H1 (cell line): ENCODE results near the gene NPY1R. TPM values are rescaled to one million over a fixed set of nuclear protein-coding genes. Genes with fewer than 3 reads are reported as not detected.

ENCODE experiments used
- CTCF ChIA-PET: fragments of 300-600 bp; sonication (Branson Sonifier 250); formaldehyde crosslinking; loops from one replicate; lab custom pipeline; 2021; ENCODE audit not compliant: partially characterized antibody; lab: Charles Lee
- POLR2A ChIA-PET: fragments of 300-600 bp; sonication (Branson Sonifier 250); formaldehyde crosslinking; loops from one replicate; lab custom pipeline; 2021; ENCODE audit warnings: inconsistent platforms; ENCODE audit not compliant: partially characterized antibody; lab: Charles Lee
- DNase-seq, 2 experiments: peaks; one replicate each; pipeline versions ENCODE4 v3.0.0 to v3.0.0-alpha.2; 2010 to 2022; ENCODE audit warnings: low spot score in 2 of 2, low read depth in 1 of 2, mixed read lengths in 1 of 2
- FAIRE-seq: peaks from 2 replicates; lab custom pipeline; 2011; peaks lifted over from hg19 to GRCh38; lab: Jason Lieb, UNC
- H2AFZ ChIP-seq: 2 replicates; pipeline ENCODE4 v1.8.1; 2012; ENCODE audit warnings: low read length, inconsistent platforms
- H2AK5ac ChIP-seq: 2 replicates; pipeline ENCODE4 v1.6.1; 2013; ENCODE audit warnings: low read depth, low read length
- H2BK120ac ChIP-seq: replicated peaks from 2 replicates; pipeline ENCODE3; 2013; ENCODE audit warnings: low read depth, low read length, inconsistent platforms
- H2BK12ac ChIP-seq: 2 replicates; pipeline ENCODE4 v1.6.1; 2013; ENCODE audit warnings: low read depth, low read length
- H2BK15ac ChIP-seq: 2 replicates; pipeline ENCODE4 v1.6.1; 2013; ENCODE audit warnings: low read length
- H2BK20ac ChIP-seq: 2 replicates; pipeline ENCODE4 v1.6.1; 2013; ENCODE audit warnings: low read length
- H2BK5ac ChIP-seq: 2 replicates; pipeline ENCODE4 v1.6.1; 2013; ENCODE audit warnings: low read depth, low read length
- H3K14ac ChIP-seq: 2 replicates; pipeline ENCODE4 v1.6.1; 2013; ENCODE audit warnings: inconsistent platforms; ENCODE audit not compliant: insufficient read length
- H3K18ac ChIP-seq: 2 replicates; pipeline ENCODE4 v1.6.1; 2013; ENCODE audit warnings: low read length; ENCODE audit errors: extremely low read depth
- H3K23ac ChIP-seq: 2 replicates; pipeline ENCODE4 v1.6.1; 2013; ENCODE audit warnings: inconsistent platforms; ENCODE audit not compliant: insufficient read length
- H3K23me2 ChIP-seq: 2 replicates; pipeline ENCODE4 v1.6.1; 2013; ENCODE audit warnings: low read depth, low read length
- H3K27ac ChIP-seq: 2 replicates; pipeline ENCODE4 v1.6.1; 2011; ENCODE audit warnings: low read depth, low read length, inconsistent platforms
- H3K27me3 ChIP-seq, 4 experiments: replicated peaks in 1 of 4; 1 replicate in 1 of 4; 2 replicates in 3 of 4; pipeline versions ENCODE4 v1.6.1 to v1.8.1; 2011 to 2013; ENCODE audit warnings: low read length in 3 of 4, mild to moderate bottlenecking in 3 of 4, inconsistent platforms in 2 of 4, mixed read lengths in 2 of 4, moderate library complexity in 1 of 4; ENCODE audit not compliant: control insufficient read depth in 3 of 4, insufficient read depth in 3 of 4; ENCODE audit errors: extremely low read depth in 1 of 4
- H3K36me3 ChIP-seq, 4 experiments: 2 replicates each; pipeline versions ENCODE4 v1.6.1 to v1.8.1; 2011 to 2013; ENCODE audit warnings: mild to moderate bottlenecking in 4 of 4, low read length in 3 of 4, moderate library complexity in 2 of 4, control low read depth in 1 of 4, inconsistent platforms in 1 of 4; ENCODE audit not compliant: insufficient read depth in 4 of 4, control insufficient read depth in 2 of 4
- H3K4ac ChIP-seq: replicated peaks from 2 replicates; pipeline ENCODE3; 2013; ENCODE audit warnings: low read length, low read depth, mixed read lengths, inconsistent platforms; ENCODE audit not compliant: insufficient read length
- H3K4me1 ChIP-seq, 4 experiments: replicated peaks in 1 of 4; 1 replicate in 1 of 4; 2 replicates in 3 of 4; pipeline versions ENCODE4 v1.6.1 to v1.8.1; 2011 to 2013; ENCODE audit warnings: low read length in 3 of 4, inconsistent platforms in 2 of 4, mixed read lengths in 1 of 4; ENCODE audit not compliant: insufficient read depth in 4 of 4, control insufficient read depth in 3 of 4
- H3K4me2 ChIP-seq, 2 experiments: 2 replicates each; pipeline versions ENCODE4 v1.6.1 to v1.8.1; 2011 to 2013; ENCODE audit warnings: low read depth in 2 of 2, low read length in 2 of 2, control low read depth in 1 of 2, inconsistent platforms in 1 of 2, mild to moderate bottlenecking in 1 of 2; ENCODE audit not compliant: insufficient read depth in 1 of 2
- H3K4me3 ChIP-seq, 4 experiments: fragments of 200-600, 300-600 bp in 1 of 4; sonication (generic), shearing (Covaris generic), sonication (Bioruptor Twin) in 1 of 4; 2 replicates each; pipeline versions ENCODE4 v1.5.1 to v1.8.1; 2011 to 2016; ENCODE audit warnings: low read length in 4 of 4, low read depth in 3 of 4, control low read depth in 2 of 4, inconsistent platforms in 2 of 4, mild to moderate bottlenecking in 2 of 4, mixed read lengths in 1 of 4, moderate library complexity in 1 of 4; ENCODE audit not compliant: insufficient read depth in 2 of 4; ENCODE audit errors: extremely low read depth in 1 of 4
- H3K56ac ChIP-seq: replicated peaks from 2 replicates; pipeline ENCODE3; 2013; ENCODE audit warnings: low read depth, mild to moderate bottlenecking, mixed read lengths, low read length, inconsistent platforms; ENCODE audit not compliant: insufficient read length
- H3K79me1 ChIP-seq: 2 replicates; pipeline ENCODE4 v1.6.1; 2013; ENCODE audit warnings: low read depth, low read length, control low read depth
- H3K79me2 ChIP-seq, 2 experiments: 2 replicates each; pipeline versions ENCODE4 v1.6.1 to v1.8.1; 2012 to 2013; ENCODE audit warnings: low read length in 2 of 2, mild to moderate bottlenecking in 2 of 2, inconsistent platforms in 1 of 2; ENCODE audit not compliant: insufficient read depth in 2 of 2, control insufficient read depth in 1 of 2
- H3K9ac ChIP-seq, 4 experiments: replicated peaks in 1 of 4; 1 replicate in 1 of 4; 2 replicates in 3 of 4; pipeline versions ENCODE4 v1.6.1 to v1.8.1; 2011 to 2013; ENCODE audit warnings: low read depth in 3 of 4, low read length in 3 of 4, control low read depth in 2 of 4, mild to moderate bottlenecking in 2 of 4, moderate library complexity in 2 of 4, inconsistent platforms in 1 of 4; ENCODE audit errors: extremely low read depth in 1 of 4
- H3K9me3 ChIP-seq, 2 experiments: 2 replicates each; pipeline versions ENCODE4 v1.6.1 to v1.8.1; 2012 to 2013; ENCODE audit warnings: mild to moderate bottlenecking in 2 of 2, moderate library complexity in 2 of 2, control low read depth in 1 of 2, inconsistent platforms in 1 of 2, low read depth in 1 of 2, low read length in 1 of 2, mixed read lengths in 1 of 2; ENCODE audit not compliant: insufficient read depth in 2 of 2
- H4K20me1 ChIP-seq, 2 experiments: replicated peaks in 1 of 2; 2 replicates each; pipeline versions ENCODE3 to v1.8.1; 2011 to 2013; ENCODE audit warnings: inconsistent platforms in 2 of 2, low read length in 2 of 2, mild to moderate bottlenecking in 1 of 2; ENCODE audit not compliant: insufficient read depth in 2 of 2, control insufficient read depth in 1 of 2
- H4K5ac ChIP-seq: 2 replicates; pipeline ENCODE4 v1.6.1; 2013; ENCODE audit warnings: low read length, low read depth, mixed read lengths, inconsistent platforms; ENCODE audit not compliant: insufficient read length
- H4K8ac ChIP-seq: 2 replicates; pipeline ENCODE4 v1.8.0; 2013; ENCODE audit warnings: mild to moderate bottlenecking, moderate library complexity, low read length, inconsistent platforms; ENCODE audit not compliant: insufficient read depth; ENCODE audit errors: extremely low read depth
- H4K91ac ChIP-seq: replicated peaks from 2 replicates; pipeline ENCODE3; 2013; ENCODE audit warnings: low read length, mixed read lengths, inconsistent platforms; ENCODE audit not compliant: insufficient read length
- ASH2L ChIP-seq: fragments of 200-600, 300-600 bp; sonication (generic); IDR thresholded peaks from one replicate; pipeline ENCODE4 v1.7.1; 2017; ENCODE audit warnings: low read length
- CHD1 ChIP-seq: IDR thresholded peaks from 2 replicates; pipeline ENCODE4 v1.6.1; 2012; ENCODE audit warnings: low read depth, low read length, improper control_type of control experiment
- EP300 ChIP-seq, 2 experiments: IDR thresholded peaks; 1 replicate in 1 of 2; 2 replicates in 1 of 2; pipeline ENCODE4 v1.6.1; 2011 to 2012; ENCODE audit warnings: low read depth in 2 of 2, low read length in 2 of 2, mild to moderate bottlenecking in 2 of 2, borderline replicate concordance in 1 of 2, inconsistent platforms in 1 of 2, moderate library complexity in 1 of 2
- EZH2 ChIP-seq: fragments of 200-600 bp; sonication (generic); IDR thresholded peaks from 2 replicates; pipeline ENCODE4 v1.7.1; 2012; ENCODE audit warnings: low read depth, mild to moderate bottlenecking, moderate library complexity, low read length, inconsistent platforms; ENCODE audit not compliant: severe bottlenecking
- KDM5A ChIP-seq: fragments of 200-600 bp; IDR thresholded peaks from 2 replicates; pipeline ENCODE4 v1.7.1; 2012; ENCODE audit warnings: mild to moderate bottlenecking, low read length, inconsistent platforms, mixed read lengths
- NANOG ChIP-seq: IDR thresholded peaks from 2 replicates; pipeline ENCODE4 v1.6.1; 2011; ENCODE audit warnings: low read length, low read depth, mild to moderate bottlenecking, inconsistent platforms; ENCODE audit not compliant: insufficient read depth, poor library complexity, severe bottlenecking
- RBBP5 ChIP-seq: IDR thresholded peaks from 2 replicates; pipeline ENCODE4 v1.7.1; 2012; ENCODE audit warnings: low read depth, mild to moderate bottlenecking, inconsistent platforms, low read length, moderate library complexity, borderline replicate concordance
- RFX5 ChIP-seq: IDR thresholded peaks from 2 replicates; pipeline ENCODE4 v1.6.1; 2011; ENCODE audit warnings: low read depth, low read length, improper control_type of control experiment, borderline replicate concordance
- SIN3A ChIP-seq, 2 experiments: IDR thresholded peaks in 1 of 2; conservative IDR thresholded peaks in 1 of 2; 2 replicates each; pipeline ENCODE4 v1.6.1; 2011 to 2012; ENCODE audit warnings: low read length in 2 of 2, improper control_type of control experiment in 1 of 2, low read depth in 1 of 2, mild to moderate bottlenecking in 1 of 2
- SIX5 ChIP-seq: IDR thresholded peaks from 2 replicates; pipeline ENCODE4 v1.6.1; 2011; ENCODE audit warnings: mild to moderate bottlenecking, low read depth, low read length
- SUZ12 ChIP-seq: fragments of 200-600 bp; sonication (generic); IDR thresholded peaks from 2 replicates; pipeline ENCODE4 v1.6.1; 2012; ENCODE audit warnings: mild to moderate bottlenecking, inconsistent platforms, low read length, moderate library complexity, mixed read lengths
- ZNF274 ChIP-seq: IDR thresholded peaks from 2 replicates; pipeline ENCODE4 v1.7.0; 2012; ENCODE audit warnings: low read length, borderline replicate concordance; ENCODE audit errors: extremely low read depth
- WGBS, 2 experiments: shearing (Covaris generic) in 1 of 2; methylation state at CpG; one replicate each; pipeline versions ENCODE4 v1.1.6 to v1.1.7; 2013 to 2015; ENCODE audit warnings: low lambda C conversion rate in 2 of 2, mixed read lengths in 2 of 2, inconsistent platforms in 1 of 2, low coverage in 1 of 2, missing lambda C conversion rate in 1 of 2; ENCODE audit not compliant: insufficient replicate concordance in 2 of 2, insufficient coverage in 1 of 2, insufficient read length in 1 of 2; ENCODE audit errors: extremely low coverage in 1 of 2, missing lambda C conversion rate in 1 of 2; 5-methylcytosine and 5-hydroxymethylcytosine counted together
- polyA plus RNA-seq, 7 experiments: library from polyadenylated mRNA; depleted of rRNA in 3 of 7; stranded (reverse) in 5 of 7; unstranded in 2 of 7; fragments of >200 nt in 5 of 7; fragments of 200-250 nt in 2 of 7; gene quantifications; 1 replicate in 5 of 7; 2 replicates in 1 of 7; 4 replicates in 1 of 7; pipeline versions ENCODE4 v1.2.1 to v1.2.3, GENCODE V29; 2011 to 2013; ENCODE audit warnings: missing spikeins in 2 of 7, mixed read lengths in 2 of 7
- total RNA-seq: library from RNA; stranded (reverse); fragmentation: NEBNext Ultra II Directional; extraction: Animal tissue kit (Norgen Biotek cat#: 25700); gene quantifications from 2 replicates; pipeline ENCODE4 v1.2.1, GENCODE V29; 2021
- TF ChIP-seq, protein P1 (sequence below): IDR thresholded peaks from 2 replicates; pipeline ENCODE4 v1.6.1; 2011; ENCODE audit warnings: low read depth, mild to moderate bottlenecking, low read length; ENCODE audit not compliant: insufficient read depth

Gene NPY1R
- total and polyA plus RNA-seq, 2 of the 8 experiments (the other 6 are each of a cell fraction or from before 2014, with no cell fraction given) = 5.9 to 6.3 TPM

DNA sequence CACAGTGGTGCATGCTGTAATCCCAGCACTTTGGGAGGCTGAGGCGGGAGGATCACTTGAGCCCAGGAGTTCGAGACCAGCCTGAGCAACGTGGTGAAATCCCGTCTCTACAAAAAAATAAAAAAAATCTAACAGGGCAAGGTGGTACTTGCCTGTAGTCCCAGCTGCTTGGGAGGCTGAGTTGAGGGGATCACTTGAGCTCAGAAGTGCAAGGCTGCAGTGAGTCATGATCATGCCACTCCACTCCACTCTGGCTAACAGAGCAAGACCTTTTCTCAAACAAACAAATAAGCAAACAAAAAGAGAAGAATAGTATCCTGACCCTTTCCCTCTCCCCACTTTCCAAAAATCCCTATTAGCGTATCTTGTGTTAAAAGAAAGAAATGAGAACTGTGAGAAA lies 52.7 kb downstream of the NPY1R start:
- no peaks in the 10 kb centered on the region for H3K9me3 ChIP-seq
- CTCF ChIA-PET = interaction anchor here (0.7 kb wide), 1 partner anchor 169 kb away, joined by 3 read pairs; no protein-coding TSS in a partner anchor
- H3K18ac ChIP-seq = no peak overlapping the region
- no peaks in the 10 kb centered on the region for H3K4me1 ChIP-seq
- no peak overlapping the region for H3K23ac ChIP-seq
- no peak overlapping the region for H4K5ac ChIP-seq
- H2BK15ac ChIP-seq = no peak overlapping the region
- DNase-seq (no peak), FAIRE-seq (no peak)
- H3K36me3 ChIP-seq = no peaks in the 10 kb centered on the region
- WGBS, 2 experiments = 94% methylated on average over 5 of the region's 5 CpGs; no CpG with 5 or more reads in 1 of the 2 experiments
- H3K27ac ChIP-seq = no peak overlapping the region
- no peak overlapping the region for H2BK12ac ChIP-seq
- no peaks in the 10 kb centered on the region for H3K79me2 ChIP-seq
- H3K4ac ChIP-seq = no peak overlapping the region
- no peaks in the 10 kb centered on the region for H3K27me3 ChIP-seq
- no peaks in the 10 kb centered on the region for H4K20me1 ChIP-seq
- no peak overlapping the region for H2BK120ac ChIP-seq
- no peak overlapping the region for H3K4me3 ChIP-seq
- no peak overlapping the region for H2BK5ac ChIP-seq
- H3K14ac ChIP-seq = no peak overlapping the region
- no peak overlapping the region for H3K4me2 ChIP-seq
- no peak overlapping the region for H4K91ac ChIP-seq
- H3K23me2 ChIP-seq = no peaks in the 10 kb centered on the region
- H4K8ac ChIP-seq = no peak overlapping the region
- H2BK20ac ChIP-seq = no peak overlapping the region
- no peak overlapping the region for H3K9ac ChIP-seq
- no peaks in the 10 kb centered on the region for H3K79me1 ChIP-seq
- POLR2A ChIA-PET = no interaction called here
- no peak overlapping the region for H2AFZ ChIP-seq
- H3K56ac ChIP-seq = no peak overlapping the region
- no peak overlapping the region for H2AK5ac ChIP-seq
- no peak for TF ChIP-seq CHD1
- no peak for TF ChIP-seq KDM5A
- no peak for TF ChIP-seq NANOG
- no peak for TF ChIP-seq SUZ12
- TF ChIP-seq RFX5 = no peak
- no peak for TF ChIP-seq ZNF274
- TF ChIP-seq RBBP5 = no peak
- no peak for TF ChIP-seq SIN3A (conservative IDR thresholded peaks at IDR 0.05 in 1 of 2, IDR thresholded peaks at IDR 0.05 in 1 of 2; ENCODE audit: low read depth in 1 of 2, low read length in 2 of 2)
- no peak for TF ChIP-seq EZH2
- no peak for TF ChIP-seq ASH2L
- no peak for TF ChIP-seq EP300 (IDR thresholded peaks at IDR 0.05; ENCODE audit: borderline replicate concordance in 1 of 2, low read depth in 2 of 2, low read length in 2 of 2)
- TF ChIP-seq SIX5 = no peak
- TF ChIP-seq, protein P1, sequence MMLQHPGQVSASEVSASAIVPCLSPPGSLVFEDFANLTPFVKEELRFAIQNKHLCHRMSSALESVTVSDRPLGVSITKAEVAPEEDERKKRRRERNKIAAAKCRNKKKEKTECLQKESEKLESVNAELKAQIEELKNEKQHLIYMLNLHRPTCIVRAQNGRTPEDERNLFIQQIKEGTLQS = no peak
